GM23248 (cell line): ENCODE measurements around the gene RNF213.

Source experiments
- EZH2 ChIP-seq: fragments of 200-600 bp; sonication (generic); IDR thresholded peaks from 2 replicates; pipeline ENCODE4 v1.6.1; 2018; ENCODE audit warnings: antibody characterized with exemption, mild to moderate bottlenecking; ENCODE audit not compliant: insufficient read depth, poor library complexity, severe bottlenecking
- EZH2phosphoT487 ChIP-seq: fragments of 200-600 bp; sonication (generic); IDR thresholded peaks from 2 replicates; pipeline ENCODE4 v1.6.1; 2018; ENCODE audit warnings: antibody characterized with exemption, moderate library complexity, mild to moderate bottlenecking, low read depth; ENCODE audit not compliant: insufficient read depth

GRCh38 chr17:80243526-80244433 is 16.9 kb upstream of the RNF213 start:
- no peak for TF ChIP-seq EZH2
- no peak for TF ChIP-seq EZH2phosphoT487
